Measurements from ENCODE around the gene NCKAP5L.
A peak's percentile ranks its signal among the peaks of the same experiment; 100 is the strongest.

NCKAP5L gene, protein sequence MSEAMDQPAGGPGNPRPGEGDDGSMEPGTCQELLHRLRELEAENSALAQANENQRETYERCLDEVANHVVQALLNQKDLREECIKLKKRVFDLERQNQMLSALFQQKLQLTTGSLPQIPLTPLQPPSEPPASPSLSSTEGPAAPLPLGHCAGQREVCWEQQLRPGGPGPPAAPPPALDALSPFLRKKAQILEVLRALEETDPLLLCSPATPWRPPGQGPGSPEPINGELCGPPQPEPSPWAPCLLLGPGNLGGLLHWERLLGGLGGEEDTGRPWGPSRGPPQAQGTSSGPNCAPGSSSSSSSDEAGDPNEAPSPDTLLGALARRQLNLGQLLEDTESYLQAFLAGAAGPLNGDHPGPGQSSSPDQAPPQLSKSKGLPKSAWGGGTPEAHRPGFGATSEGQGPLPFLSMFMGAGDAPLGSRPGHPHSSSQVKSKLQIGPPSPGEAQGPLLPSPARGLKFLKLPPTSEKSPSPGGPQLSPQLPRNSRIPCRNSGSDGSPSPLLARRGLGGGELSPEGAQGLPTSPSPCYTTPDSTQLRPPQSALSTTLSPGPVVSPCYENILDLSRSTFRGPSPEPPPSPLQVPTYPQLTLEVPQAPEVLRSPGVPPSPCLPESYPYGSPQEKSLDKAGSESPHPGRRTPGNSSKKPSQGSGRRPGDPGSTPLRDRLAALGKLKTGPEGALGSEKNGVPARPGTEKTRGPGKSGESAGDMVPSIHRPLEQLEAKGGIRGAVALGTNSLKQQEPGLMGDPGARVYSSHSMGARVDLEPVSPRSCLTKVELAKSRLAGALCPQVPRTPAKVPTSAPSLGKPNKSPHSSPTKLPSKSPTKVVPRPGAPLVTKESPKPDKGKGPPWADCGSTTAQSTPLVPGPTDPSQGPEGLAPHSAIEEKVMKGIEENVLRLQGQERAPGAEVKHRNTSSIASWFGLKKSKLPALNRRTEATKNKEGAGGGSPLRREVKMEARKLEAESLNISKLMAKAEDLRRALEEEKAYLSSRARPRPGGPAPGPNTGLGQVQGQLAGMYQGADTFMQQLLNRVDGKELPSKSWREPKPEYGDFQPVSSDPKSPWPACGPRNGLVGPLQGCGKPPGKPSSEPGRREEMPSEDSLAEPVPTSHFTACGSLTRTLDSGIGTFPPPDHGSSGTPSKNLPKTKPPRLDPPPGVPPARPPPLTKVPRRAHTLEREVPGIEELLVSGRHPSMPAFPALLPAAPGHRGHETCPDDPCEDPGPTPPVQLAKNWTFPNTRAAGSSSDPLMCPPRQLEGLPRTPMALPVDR (N-terminal part only)

GRCh38 chr12:49828133-49829091, at the start of gene NCKAP5L:
Gene NCKAP5L (minus strand): TSS chr12:49828413. CDS start chr12:49804044, 24,369 bp downstream.
- H3K4me3 ChIP-seq (ENCODE audit: low read depth, low read length): peak within 1 kb of the TSS; percentile 73
- DNase-seq (ENCODE audit: low read depth): peak; percentile 97
- TF ChIP-seq, protein P1, sequence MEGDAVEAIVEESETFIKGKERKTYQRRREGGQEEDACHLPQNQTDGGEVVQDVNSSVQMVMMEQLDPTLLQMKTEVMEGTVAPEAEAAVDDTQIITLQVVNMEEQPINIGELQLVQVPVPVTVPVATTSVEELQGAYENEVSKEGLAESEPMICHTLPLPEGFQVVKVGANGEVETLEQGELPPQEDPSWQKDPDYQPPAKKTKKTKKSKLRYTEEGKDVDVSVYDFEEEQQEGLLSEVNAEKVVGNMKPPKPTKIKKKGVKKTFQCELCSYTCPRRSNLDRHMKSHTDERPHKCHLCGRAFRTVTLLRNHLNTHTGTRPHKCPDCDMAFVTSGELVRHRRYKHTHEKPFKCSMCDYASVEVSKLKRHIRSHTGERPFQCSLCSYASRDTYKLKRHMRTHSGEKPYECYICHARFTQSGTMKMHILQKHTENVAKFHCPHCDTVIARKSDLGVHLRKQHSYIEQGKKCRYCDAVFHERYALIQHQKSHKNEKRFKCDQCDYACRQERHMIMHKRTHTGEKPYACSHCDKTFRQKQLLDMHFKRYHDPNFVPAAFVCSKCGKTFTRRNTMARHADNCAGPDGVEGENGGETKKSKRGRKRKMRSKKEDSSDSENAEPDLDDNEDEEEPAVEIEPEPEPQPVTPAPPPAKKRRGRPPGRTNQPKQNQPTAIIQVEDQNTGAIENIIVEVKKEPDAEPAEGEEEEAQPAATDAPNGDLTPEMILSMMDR (IDR thresholded peaks at IDR 0.05; ENCODE audit: insufficient read depth, low read depth, low read length, missing control alignments): no peak

DNA sequence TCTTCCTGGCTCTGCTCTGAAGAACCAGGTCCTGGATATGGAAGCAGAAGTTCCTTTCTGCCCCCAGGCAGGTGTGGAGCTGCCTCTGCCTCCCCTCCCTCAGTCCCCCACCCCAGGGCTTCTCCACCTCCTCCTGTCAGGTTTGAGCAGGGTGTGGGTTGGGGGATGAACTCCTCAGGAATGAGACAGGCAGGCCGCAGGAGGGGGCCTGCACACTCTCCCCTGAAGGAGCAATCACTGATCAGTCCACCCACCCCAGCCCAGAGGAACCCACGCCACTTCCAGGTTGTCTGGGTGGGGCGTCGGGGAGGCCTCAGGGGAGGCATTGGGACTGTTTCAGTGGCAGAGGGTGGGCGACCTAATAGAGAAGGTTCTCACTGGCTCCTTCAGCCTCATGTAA, 48.9 kb upstream of the NCKAP5L start:
- TF ChIP-seq, protein P1 (IDR thresholded peaks at IDR 0.05; ENCODE audit: insufficient read depth, low read depth, low read length, missing control alignments): no peak
- DNase-seq (ENCODE audit: low read depth): no peak
- no peak overlapping the region for H3K4me3 ChIP-seq (ENCODE audit: low read depth, low read length)

DNA sequence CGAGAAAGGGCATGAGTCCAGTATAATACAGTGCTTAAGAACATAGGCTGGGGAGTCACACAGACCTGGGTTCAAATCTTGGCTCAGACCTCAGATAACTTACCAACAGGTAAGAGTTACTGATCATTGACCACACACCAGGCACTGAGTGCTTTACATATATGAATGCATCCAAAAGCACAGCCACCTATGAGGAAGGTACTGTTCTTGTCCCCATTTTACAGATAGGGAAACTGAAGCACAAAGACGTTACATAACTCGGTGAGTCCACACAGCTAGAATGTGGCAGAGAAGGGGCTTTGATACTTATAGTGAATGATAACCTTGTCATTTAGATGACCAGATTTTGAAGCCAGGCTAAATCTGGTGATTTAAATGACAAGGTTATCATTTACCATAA, 47.9 kb upstream of the NCKAP5L start:
- TF ChIP-seq, protein P1 (IDR thresholded peaks at IDR 0.05; ENCODE audit: insufficient read depth, low read depth, low read length, missing control alignments): no peak
- H3K4me3 ChIP-seq (ENCODE audit: low read depth, low read length): no peak overlapping the region
- no peak for DNase-seq (ENCODE audit: low read depth)

DNA sequence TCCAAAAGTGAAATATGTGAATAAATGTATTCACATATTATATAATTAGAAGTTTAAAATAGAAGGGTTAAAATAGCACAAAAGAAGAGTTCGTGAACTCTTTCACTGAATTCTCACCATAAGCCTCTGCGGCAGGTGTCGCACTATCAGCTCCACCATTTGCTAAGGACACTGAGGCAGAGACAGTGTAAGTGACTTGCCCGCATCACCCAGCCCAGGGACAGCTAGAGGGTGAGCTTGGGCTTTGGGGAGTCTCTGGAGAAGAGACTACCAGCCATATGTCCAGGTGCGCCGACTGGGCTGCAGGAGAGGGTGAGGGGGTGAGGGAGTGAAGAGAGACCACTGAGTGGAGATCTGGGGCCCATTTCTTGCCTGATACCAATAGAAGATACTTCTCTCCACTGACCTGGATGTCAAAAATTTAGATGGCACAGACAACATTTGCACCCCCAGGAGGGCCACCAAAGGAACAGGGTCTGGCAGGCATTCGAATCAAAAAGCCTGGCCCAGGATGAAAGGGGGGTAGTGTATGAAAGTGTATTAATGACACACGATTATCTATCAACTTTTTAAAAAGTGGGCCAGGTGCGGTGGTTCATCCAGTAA, 47.0 kb upstream of the NCKAP5L start:
- TF ChIP-seq, protein P1 (IDR thresholded peaks at IDR 0.05; ENCODE audit: insufficient read depth, low read depth, low read length, missing control alignments): no peak
- DNase-seq (ENCODE audit: low read depth): no peak
- H3K4me3 ChIP-seq (ENCODE audit: low read depth, low read length): no peak overlapping the region

GRCh38 chr12:49874142-49874897, 46.1 kb upstream of the NCKAP5L start:
- TF ChIP-seq, protein P1 (IDR thresholded peaks at IDR 0.05; ENCODE audit: insufficient read depth, low read depth, low read length, missing control alignments): no peak
- DNase-seq (ENCODE audit: low read depth): no peak
- H3K4me3 ChIP-seq (ENCODE audit: low read depth, low read length): no peak overlapping the region

All from GM12865 (cell line).